Measurements from ENCODE around the gene MUSTN1.

MUSTN1 gene

DNA sequence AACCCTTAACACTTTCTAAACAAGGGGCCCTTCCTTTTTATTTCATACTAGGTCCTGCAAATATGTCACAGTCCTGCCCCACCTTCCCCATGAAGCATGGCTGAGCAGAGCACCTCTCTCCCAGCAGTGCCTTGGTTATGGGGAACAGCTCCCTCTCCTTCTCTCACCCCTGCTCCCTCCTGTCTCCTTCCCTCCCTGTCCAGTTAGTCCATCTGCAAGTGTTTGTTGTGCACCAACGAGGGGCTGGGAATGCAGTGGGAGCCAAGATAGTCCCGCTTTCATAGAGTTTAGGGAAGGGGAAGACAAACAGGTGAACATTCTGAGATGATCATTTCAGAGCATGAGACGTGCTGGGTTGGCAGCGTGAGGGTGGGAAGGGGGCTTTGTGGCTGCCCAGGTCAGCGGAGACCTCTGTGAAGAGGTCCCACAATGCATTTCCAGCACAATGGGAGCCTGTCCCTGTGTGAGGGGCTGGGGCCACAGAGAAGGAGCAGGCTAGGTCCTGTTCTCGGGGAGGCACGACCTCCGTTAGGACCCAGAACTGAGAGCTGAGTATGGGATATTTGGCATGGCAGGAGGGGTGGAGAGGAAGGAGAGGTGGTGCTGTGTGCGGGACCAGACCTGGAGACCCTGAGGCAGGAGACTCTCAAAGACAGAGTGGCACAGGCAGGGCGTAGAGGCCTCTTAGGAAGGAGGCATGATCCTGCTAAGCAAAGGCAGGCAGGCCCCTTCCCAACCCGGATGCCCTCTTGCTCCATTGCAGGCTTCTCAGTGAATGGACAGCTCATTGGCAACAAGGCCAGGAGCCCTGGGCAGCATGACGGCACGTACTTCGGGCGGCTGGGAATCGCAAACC lies 45.7 kb downstream of the MUSTN1 start:
- Histone ChIP-seq H3K9ac (no peak overlapping the region), H3K4me2 (ENCODE audit: low read length) (no peak overlapping the region), H3K9me3 (ENCODE audit: control insufficient read depth, low read length) (no peaks in the 10 kb centered on the region), H3K4me1 (no peaks in the 10 kb centered on the region), H2AFZ (no peak overlapping the region), H3K4me3 (ENCODE audit: low read depth, low read length) (no peak overlapping the region), H3K27ac (no peak overlapping the region), H3K79me2 (no peaks in the 10 kb centered on the region), H3K36me3 (ENCODE audit: control insufficient read depth, insufficient read depth, low read length) (no peaks in the 10 kb centered on the region), H3K27me3 (ENCODE audit: control insufficient read depth, insufficient read depth, low read length) (no peaks in the 10 kb centered on the region)
- TF ChIP-seq, protein P1, sequence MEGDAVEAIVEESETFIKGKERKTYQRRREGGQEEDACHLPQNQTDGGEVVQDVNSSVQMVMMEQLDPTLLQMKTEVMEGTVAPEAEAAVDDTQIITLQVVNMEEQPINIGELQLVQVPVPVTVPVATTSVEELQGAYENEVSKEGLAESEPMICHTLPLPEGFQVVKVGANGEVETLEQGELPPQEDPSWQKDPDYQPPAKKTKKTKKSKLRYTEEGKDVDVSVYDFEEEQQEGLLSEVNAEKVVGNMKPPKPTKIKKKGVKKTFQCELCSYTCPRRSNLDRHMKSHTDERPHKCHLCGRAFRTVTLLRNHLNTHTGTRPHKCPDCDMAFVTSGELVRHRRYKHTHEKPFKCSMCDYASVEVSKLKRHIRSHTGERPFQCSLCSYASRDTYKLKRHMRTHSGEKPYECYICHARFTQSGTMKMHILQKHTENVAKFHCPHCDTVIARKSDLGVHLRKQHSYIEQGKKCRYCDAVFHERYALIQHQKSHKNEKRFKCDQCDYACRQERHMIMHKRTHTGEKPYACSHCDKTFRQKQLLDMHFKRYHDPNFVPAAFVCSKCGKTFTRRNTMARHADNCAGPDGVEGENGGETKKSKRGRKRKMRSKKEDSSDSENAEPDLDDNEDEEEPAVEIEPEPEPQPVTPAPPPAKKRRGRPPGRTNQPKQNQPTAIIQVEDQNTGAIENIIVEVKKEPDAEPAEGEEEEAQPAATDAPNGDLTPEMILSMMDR (IDR thresholded peaks at IDR 0.05): no peak

DNA sequence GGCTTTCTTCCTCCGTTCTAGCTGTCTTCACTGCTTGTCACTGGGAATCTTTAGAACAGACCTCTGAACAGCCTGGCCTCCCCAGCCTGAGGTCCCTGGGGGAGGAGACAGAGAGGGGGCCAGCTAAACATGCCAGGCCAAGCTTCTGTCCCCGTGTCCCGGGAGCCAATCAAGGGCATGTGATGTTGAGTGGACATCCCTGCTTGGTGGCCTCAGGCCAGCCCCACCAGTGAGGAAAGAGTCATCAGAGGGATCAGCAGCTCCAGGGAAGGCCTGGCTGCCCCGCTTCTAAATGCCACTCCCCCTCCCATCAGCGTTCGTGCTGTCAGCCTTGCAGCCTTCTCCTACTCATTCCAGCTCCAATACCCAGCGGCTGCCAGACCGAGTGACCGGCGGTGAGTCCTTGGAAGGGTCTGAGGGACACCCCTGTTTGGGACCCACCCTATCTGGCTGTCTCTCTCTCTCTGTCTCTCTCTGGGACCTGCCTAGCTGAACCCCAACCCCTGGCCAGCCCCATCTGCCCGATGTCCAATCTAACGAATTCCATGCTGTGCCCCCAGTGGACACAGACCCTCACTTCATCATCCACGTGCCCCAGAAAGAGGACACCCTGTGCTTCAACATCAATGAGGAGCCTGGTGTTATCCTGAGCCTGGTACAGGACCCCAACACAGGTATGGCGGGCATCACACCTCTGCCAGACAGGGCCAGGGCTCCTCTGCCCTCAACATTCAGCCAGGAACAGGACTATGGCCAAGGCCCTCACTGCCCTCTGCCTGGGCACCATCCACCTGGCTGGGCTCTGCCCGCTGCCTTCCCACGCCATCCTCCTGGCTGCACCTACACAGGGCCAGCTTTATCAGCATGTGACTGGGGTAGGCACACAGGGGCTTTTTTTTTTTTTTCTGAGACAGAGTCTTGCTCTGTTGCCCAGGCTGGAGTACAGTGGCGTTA lies 46.9 kb downstream of the MUSTN1 start:
- H3K4me2 ChIP-seq (ENCODE audit: low read length): no peak overlapping the region
- H3K4me3 ChIP-seq (ENCODE audit: low read depth, low read length): no peak overlapping the region
- H3K36me3 ChIP-seq (ENCODE audit: control insufficient read depth, insufficient read depth, low read length): no peaks in the 10 kb centered on the region
- H3K27me3 ChIP-seq (ENCODE audit: control insufficient read depth, insufficient read depth, low read length): no peaks in the 10 kb centered on the region
- H3K9me3 ChIP-seq (ENCODE audit: control insufficient read depth, low read length): no peaks in the 10 kb centered on the region
- no peaks in the 10 kb centered on the region for H3K79me2 ChIP-seq
- H3K27ac ChIP-seq: no peak overlapping the region
- H2AFZ ChIP-seq: no peak overlapping the region
- no peaks in the 10 kb centered on the region for H3K4me1 ChIP-seq
- TF ChIP-seq, protein P1 (IDR thresholded peaks at IDR 0.05): no peak
- H3K9ac ChIP-seq: no peak overlapping the region

DNA sequence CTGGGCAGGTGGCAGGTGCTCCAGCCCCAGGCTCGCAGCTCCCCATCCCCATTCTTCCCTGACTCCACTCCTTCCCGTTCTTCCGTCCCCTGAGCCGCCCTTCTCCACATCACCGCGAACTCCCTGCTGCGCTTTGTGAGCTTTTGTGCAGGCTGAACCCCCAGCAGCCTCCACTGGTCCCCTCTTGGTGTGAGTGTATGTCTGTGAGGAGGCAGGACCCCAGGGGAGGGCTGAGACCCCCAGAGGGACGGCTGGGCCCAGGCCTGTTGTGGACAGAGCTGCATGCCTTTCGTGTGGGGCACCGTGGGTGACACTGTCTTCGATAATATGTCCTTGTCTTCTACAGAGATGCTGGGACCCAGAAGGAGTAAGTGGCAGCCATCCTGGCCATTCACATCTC lies 47.6 kb downstream of the MUSTN1 start:
- no peak overlapping the region for H2AFZ ChIP-seq
- H3K9ac ChIP-seq: no peak overlapping the region
- no peaks in the 10 kb centered on the region for H3K9me3 ChIP-seq (ENCODE audit: control insufficient read depth, low read length)
- no peaks in the 10 kb centered on the region for H3K79me2 ChIP-seq
- H3K27ac ChIP-seq: no peak overlapping the region
- TF ChIP-seq, protein P1 (IDR thresholded peaks at IDR 0.05): no peak
- no peaks in the 10 kb centered on the region for H3K36me3 ChIP-seq (ENCODE audit: control insufficient read depth, insufficient read depth, low read length)
- no peak overlapping the region for H3K4me2 ChIP-seq (ENCODE audit: low read length)
- H3K27me3 ChIP-seq (ENCODE audit: control insufficient read depth, insufficient read depth, low read length): no peaks in the 10 kb centered on the region
- no peaks in the 10 kb centered on the region for H3K4me1 ChIP-seq
- no peak overlapping the region for H3K4me3 ChIP-seq (ENCODE audit: low read depth, low read length)

DNA sequence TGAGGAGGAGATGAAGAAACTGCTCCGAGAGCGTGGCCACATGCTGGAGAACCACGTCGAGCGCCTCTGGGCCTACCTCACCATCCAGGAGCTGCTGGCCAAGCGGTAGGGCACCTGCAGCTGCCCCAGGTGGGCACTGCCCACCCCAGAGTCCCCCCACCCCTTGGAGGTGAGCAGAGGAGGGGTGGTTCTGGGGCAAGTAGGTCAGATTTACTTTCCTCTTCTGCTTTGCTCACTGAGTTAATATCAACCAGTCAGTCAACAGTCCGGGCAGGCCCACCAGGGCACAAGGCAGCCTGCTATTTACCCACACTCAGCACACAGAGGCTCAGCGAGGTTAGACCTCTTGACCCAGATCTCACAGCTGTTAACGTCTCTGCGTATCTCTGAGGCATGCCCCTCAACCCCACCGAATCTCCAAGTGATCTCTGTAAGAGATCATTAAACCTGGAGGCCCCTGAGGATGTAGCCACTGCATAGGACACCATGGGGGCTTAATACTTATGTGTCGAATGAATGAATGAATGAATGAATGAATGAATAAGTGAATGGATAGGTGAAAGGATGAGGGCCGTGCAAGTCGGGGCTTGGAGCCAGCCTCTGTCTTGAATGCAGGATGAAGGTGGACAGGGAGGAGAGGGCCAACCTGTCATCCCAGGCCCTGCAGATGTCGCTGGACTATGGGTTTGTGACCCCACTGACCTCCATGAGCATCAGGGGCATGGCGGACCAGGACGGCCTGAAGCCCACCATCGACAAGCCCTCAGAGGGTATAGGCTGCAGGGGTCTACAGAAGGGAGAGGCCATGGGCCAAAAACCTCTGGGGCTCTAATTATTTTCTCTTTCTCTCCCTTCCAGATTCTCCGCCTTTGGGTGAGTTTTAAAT lies 48.2 kb downstream of the MUSTN1 start:
- Histone ChIP-seq H3K79me2 (no peaks in the 10 kb centered on the region), H2AFZ (no peak overlapping the region), H3K4me1 (no peaks in the 10 kb centered on the region), H3K9ac (no peak overlapping the region), H3K36me3 (ENCODE audit: control insufficient read depth, insufficient read depth, low read length) (no peaks in the 10 kb centered on the region), H3K4me3 (ENCODE audit: low read depth, low read length) (no peak overlapping the region), H3K4me2 (ENCODE audit: low read length) (no peak overlapping the region), H3K9me3 (ENCODE audit: control insufficient read depth, low read length) (no peaks in the 10 kb centered on the region), H3K27me3 (ENCODE audit: control insufficient read depth, insufficient read depth, low read length) (no peaks in the 10 kb centered on the region), H3K27ac (no peak overlapping the region)
- TF ChIP-seq, protein P1 (IDR thresholded peaks at IDR 0.05): no peak
